Measurements from ENCODE around the gene SRP72. TPM values are rescaled to one million over a fixed set of nuclear protein-coding genes. Genes with fewer than 3 reads are reported as not detected.

The SRP72 gene
- polyA plus RNA-seq, 3 donors, result 54.4 to 140 (median 103) TPM

GRCh38 chr4:56466910-56467283 lies 520 bp upstream of the SRP72 start:
- intact Hi-C loops (cut with micrococcal nuclease), result loop anchor here (5.0 to 10.0 kb wide), 2 partner anchors 35 to 438 kb away; partner anchors contain the start of gene REST (in 1 of the 2)
- H3K27ac Mint-ChIP-seq, result peak overlapping the region; percentile 92 to 98 (median 96)
- H3K27me3 Mint-ChIP-seq (ENCODE audit: low read depth in 3 of 3), result no peaks in the 10 kb centered on the region
- peaks cover 45% of the 10 kb centered on the region for H3K4me1 Mint-ChIP-seq
- Histone ChIP-seq H3K4me1 (ENCODE audit: control insufficient read depth in 1 of 2, insufficient read depth in 2 of 2, low read length in 2 of 2) (peaks cover 28 to 44% of the 10 kb centered on the region in 2 donors), H2AFZ (ENCODE audit: insufficient read depth, low read depth, low read length, poor library complexity, severe bottlenecking) (peak overlapping the region; percentile 99), H3K4me3 (replicated peaks in 1 of 3; ENCODE audit: low read depth in 2 of 3, low read length in 3 of 3) (peak overlapping the region; percentile 90 to 98 (median 92)), H3K79me2 (ENCODE audit: insufficient read depth, low read length) (peaks cover 71% of the 10 kb centered on the region), H3K36me3 (replicated peaks in 1 of 2; ENCODE audit: control insufficient read depth in 1 of 2, insufficient read depth in 2 of 2, low read length in 2 of 2) (peaks cover 17 to 42% of the 10 kb centered on the region in 2 donors), H3K27ac (ENCODE audit: low read depth in 1 of 2, low read length in 2 of 2) (peak overlapping the region; percentile 76 to 91), H3K9me3 (replicated peaks in 1 of 2; ENCODE audit: control insufficient read depth in 1 of 2, insufficient read depth in 1 of 2, low read length in 2 of 2) (no peaks in the 10 kb centered on the region), H3K27me3 (ENCODE audit: control insufficient read depth in 2 of 2, insufficient read depth in 2 of 2, low read length in 2 of 2) (no peaks in the 10 kb centered on the region), H3K4me2 (replicated peaks; ENCODE audit: extremely low read depth, low read length, poor library complexity, severe bottlenecking) (peak overlapping the region; percentile 94), H3K9ac (ENCODE audit: insufficient read depth, low read length, poor library complexity, severe bottlenecking) (peak overlapping the region; percentile 90), H4K20me1 (ENCODE audit: insufficient read depth, low read length) (peaks cover 21% of the 10 kb centered on the region)
- H3K4me3 Mint-ChIP-seq, result peak overlapping the region; percentile 98 to 99
- no peaks in the 10 kb centered on the region for H3K9me3 Mint-ChIP-seq
- H3K36me3 Mint-ChIP-seq, result peaks cover 15 to 31% of the 10 kb centered on the region in 2 donors
- 0% methylated on average over 4 of the region's 8 CpGs for WGBS (ENCODE audit: insufficient coverage)
- TF ChIP-seq CTCF (IDR thresholded peaks at IDR 0.05), result no peak
- DNase-seq, result no peak

- Mint-ChIP-seq H3K4me3 (peak overlapping the region; percentile 98 to 99), H3K36me3 (peaks cover 16 to 35% of the 10 kb centered on the region in 2 donors), H3K27me3 (ENCODE audit: low read depth in 3 of 3) (no peaks in the 10 kb centered on the region), H3K4me1 (peaks cover 45% of the 10 kb centered on the region), H3K27ac (peak overlapping the region; percentile 92 to 98 (median 96)), H3K9me3 (no peaks in the 10 kb centered on the region)
- Histone ChIP-seq H3K27me3 (ENCODE audit: control insufficient read depth in 2 of 2, insufficient read depth in 2 of 2, low read length in 2 of 2) (no peaks in the 10 kb centered on the region), H3K27ac (ENCODE audit: low read depth in 1 of 2, low read length in 2 of 2) (peak overlapping the region; percentile 76 to 91), H3K79me2 (ENCODE audit: insufficient read depth, low read length) (peaks cover 71% of the 10 kb centered on the region), H3K4me1 (ENCODE audit: control insufficient read depth in 1 of 2, insufficient read depth in 2 of 2, low read length in 2 of 2) (peaks cover 28 to 44% of the 10 kb centered on the region in 2 donors), H3K4me2 (replicated peaks; ENCODE audit: extremely low read depth, low read length, poor library complexity, severe bottlenecking) (peak overlapping the region; percentile 94), H3K9ac (ENCODE audit: insufficient read depth, low read length, poor library complexity, severe bottlenecking) (peak overlapping the region; percentile 90), H3K4me3 (replicated peaks in 1 of 3; ENCODE audit: low read depth in 2 of 3, low read length in 3 of 3) (peak overlapping the region; percentile 90 to 98 (median 92)), H3K9me3 (replicated peaks in 1 of 2; ENCODE audit: control insufficient read depth in 1 of 2, insufficient read depth in 1 of 2, low read length in 2 of 2) (no peaks in the 10 kb centered on the region), H3K36me3 (replicated peaks in 1 of 2; ENCODE audit: control insufficient read depth in 1 of 2, insufficient read depth in 2 of 2, low read length in 2 of 2) (peaks cover 24 to 42% of the 10 kb centered on the region in 2 donors), H4K20me1 (ENCODE audit: insufficient read depth, low read length) (peaks cover 21% of the 10 kb centered on the region), H2AFZ (ENCODE audit: insufficient read depth, low read depth, low read length, poor library complexity, severe bottlenecking) (peak overlapping the region; percentile 99)
- no peak for DNase-seq
- WGBS (ENCODE audit: insufficient coverage), result 0% methylated on average over 4 of the region's 10 CpGs
- TF ChIP-seq CTCF (IDR thresholded peaks at IDR 0.05), result no peak
- intact Hi-C loops (cut with micrococcal nuclease), result loop anchor here (5.0 to 10.0 kb wide), 2 partner anchors 36 to 437 kb away; partner anchors contain the start of gene REST (in 1 of the 2)
These were observed 643 bp downstream of the SRP72 start for GRCh38 chr4:56468097-56468422.
